GM12872 (cell line): ENCODE results near the gene ANKRD13D.

Experiments
- TF ChIP-seq, protein P1 (sequence below): IDR thresholded peaks from 3 replicates; pipeline ENCODE4 v1.5.1; 2011; ENCODE audit warnings: low read depth, mild to moderate bottlenecking, low read length, moderate library complexity; ENCODE audit not compliant: insufficient read depth

Gene ANKRD13D

DNA sequence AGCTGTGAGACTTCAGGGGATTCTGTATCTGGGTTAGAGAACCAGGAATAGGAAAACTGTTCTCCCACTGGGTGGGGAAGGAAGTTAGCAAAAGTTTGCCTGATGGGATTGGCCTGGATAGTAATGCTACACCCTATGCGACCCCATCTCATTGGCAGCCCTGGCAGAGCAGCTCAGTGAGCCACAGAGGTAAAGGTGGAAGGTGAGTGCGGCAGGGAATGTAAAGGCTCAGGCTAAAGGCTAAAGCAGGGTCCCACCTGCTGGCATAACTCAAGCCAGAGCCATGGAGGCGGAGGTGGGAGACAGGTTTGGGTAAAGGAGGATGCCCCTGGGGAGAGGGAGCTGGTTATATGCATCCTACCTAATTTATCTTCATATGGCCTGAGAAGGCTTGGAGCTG lies 32.9 kb downstream of the ANKRD13D start:
- TF ChIP-seq, protein P1, sequence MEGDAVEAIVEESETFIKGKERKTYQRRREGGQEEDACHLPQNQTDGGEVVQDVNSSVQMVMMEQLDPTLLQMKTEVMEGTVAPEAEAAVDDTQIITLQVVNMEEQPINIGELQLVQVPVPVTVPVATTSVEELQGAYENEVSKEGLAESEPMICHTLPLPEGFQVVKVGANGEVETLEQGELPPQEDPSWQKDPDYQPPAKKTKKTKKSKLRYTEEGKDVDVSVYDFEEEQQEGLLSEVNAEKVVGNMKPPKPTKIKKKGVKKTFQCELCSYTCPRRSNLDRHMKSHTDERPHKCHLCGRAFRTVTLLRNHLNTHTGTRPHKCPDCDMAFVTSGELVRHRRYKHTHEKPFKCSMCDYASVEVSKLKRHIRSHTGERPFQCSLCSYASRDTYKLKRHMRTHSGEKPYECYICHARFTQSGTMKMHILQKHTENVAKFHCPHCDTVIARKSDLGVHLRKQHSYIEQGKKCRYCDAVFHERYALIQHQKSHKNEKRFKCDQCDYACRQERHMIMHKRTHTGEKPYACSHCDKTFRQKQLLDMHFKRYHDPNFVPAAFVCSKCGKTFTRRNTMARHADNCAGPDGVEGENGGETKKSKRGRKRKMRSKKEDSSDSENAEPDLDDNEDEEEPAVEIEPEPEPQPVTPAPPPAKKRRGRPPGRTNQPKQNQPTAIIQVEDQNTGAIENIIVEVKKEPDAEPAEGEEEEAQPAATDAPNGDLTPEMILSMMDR = no peak

DNA sequence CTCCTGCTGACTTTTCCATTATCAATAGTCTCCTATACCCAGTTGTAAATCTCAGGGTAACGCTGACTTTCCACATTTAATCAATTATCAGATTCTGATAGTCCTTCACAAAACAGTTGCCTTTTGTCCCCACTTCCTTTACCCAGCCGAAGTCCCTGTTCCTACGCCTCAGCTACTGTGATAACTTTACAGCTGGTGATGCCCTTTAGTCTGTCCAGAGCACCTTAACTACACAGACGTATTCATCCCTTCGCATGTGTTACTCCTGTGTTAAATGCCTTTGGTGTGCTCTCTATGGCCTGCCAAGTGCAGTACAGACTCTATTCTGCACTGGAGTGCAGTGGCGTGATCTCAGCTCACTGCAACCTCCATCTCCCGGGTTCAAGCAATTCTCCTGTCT lies 34.4 kb downstream of the ANKRD13D start:
- TF ChIP-seq, protein P1 = no peak

DNA sequence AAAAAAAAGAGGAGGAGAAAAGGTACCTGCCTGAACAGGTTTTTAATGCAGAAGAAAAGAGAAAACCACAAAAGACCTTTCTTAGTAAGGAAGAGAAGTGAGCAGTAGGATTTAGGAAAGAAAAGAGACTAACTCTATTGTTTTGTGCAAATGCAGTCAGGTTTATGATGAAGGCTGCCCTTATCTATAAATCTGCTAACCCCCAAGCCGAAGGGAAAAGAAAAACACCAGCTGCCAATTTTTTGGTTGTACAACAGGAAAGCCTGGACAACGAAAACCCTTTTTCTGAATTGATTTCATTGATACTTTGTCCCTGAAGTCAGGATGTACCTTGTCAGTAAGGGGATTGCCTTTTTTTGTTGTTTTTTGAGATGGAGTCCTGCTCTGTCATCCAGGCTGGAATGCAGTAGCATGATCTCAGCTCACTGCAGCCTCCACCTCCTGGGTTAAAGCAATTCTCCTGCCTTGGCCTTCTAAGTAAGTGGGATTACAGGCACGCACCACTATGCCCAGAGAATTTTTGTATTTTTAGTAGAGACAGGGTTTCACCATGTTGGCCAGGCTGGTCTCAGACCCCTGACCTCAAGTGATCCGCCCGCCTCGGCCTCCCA lies 43.1 kb downstream of the ANKRD13D start:
- TF ChIP-seq, protein P1 = no peak

DNA sequence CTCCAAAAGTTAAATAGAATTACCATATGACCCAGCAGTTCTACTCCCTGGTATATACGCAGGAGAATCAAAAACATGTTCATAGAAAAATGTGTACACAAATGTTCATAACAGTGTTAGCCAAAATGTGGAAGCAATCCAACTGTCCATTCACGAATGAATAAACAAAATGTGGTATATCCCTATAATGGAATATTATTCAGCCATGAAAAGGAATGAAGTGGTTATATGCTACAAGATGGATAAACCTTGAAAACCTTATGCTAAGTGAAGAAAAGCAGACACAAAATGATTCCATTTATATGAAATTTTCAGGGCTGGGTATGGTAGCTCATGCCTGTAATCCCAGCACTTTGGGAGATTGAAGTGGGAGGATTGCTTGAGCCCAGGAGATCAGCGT lies 48.2 kb downstream of the ANKRD13D start:
- TF ChIP-seq, protein P1 = no peak

DNA sequence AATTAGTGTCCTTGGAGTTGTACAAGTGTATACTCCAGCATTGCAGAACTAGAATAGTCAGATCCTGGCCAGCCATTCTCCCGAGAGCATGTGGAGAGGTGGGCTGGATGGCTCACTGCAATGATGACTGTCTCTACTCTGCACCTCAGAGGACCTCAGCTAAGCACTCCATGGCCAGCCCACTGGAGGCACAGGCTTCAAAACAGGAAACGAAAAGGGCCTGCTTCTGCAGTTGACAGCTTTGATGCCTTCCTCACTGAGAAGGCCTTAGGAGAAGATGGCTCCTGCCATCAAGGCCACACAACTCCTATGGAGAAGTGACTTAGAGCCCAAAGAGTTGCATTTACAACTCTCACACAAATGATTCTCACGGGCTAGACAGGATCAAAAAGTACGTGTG lies 55.2 kb downstream of the ANKRD13D start:
- TF ChIP-seq, protein P1 = no peak

DNA sequence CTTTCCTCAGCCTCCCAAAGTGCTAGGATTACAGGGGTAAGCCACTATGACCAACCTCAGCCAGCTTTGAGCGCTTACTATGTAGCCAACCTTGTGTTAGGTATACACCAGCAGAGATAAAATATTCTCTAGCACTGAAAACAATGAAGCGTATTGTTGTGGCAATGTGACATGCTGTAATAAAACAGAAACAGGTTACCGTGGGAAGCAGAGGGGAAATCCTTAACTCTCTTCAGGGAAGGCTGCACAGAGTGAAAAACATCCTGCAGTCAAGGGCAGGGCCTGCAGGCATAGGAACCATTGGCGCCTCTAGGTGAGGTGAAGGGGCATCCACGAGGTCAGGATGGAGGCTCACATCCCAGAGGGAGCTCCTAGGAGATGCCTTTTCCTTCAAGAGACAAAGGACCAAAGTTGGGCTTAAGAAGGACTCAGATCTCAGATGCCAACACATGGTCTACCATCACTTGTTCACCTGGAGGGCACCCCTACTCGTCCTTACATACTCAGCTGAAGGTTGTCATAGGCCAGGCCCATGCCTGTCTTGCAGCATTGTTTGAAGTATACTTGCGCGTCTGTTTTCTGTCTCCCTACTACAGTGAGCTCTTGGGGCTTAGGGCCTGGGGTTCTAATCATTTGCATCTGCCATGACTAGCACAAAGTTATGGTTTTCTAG lies 56.3 kb downstream of the ANKRD13D start:
- TF ChIP-seq, protein P1 = no peak

DNA sequence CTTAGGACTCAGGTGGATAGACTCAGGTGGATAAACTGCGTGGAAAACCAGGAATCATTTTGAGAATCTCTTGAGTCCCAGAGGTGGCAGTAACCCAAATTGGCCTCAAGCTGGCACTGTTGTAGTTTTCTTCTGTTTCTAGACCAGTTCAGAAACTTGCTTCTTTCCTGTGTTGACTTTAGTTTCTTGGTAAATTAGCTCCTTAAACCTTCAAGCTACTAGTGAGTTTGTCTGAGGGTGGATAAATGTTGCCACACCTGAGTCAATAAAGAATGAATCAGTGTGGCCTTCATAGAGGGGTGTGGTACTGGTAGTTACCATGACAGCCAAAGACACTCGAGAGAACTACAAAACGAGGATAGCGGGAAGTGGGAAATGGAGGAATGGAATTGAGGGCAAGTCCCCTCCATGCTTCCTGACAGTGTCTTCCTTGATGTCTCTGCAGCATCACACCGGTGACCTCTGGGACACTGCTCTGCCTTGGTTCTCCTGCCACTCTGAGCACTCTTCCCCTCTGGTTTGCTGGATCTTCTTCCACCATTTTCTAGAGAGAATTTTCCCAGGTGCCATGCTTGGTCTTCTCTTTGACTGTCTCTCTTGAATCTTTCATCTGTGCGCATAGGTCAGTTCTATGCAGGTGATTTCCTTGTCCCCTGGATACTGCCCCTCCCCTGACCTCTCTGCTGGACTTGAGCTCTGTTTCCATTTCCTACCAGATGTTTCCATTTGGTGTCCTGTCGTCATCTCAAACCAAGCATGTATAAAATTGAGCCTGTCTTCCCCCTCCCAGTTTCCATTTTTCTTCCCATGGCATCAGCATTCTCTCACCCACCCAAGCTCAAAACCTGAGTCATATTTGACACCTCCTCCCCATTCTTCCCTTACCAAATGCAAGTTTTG lies 57.1 kb downstream of the ANKRD13D start:
- TF ChIP-seq, protein P1 = peak; percentile 98
